HPDE6-E6E7 (cell line): Measurements from ENCODE around the gene FCAMR.
A peak's percentile ranks its signal among the peaks of the same experiment; 100 is the strongest.

ENCODE experiments used
- DNase-seq: peaks from one replicate; pipeline ENCODE4 v3.0.0; 2011; ENCODE audit warnings: missing footprints; ENCODE audit errors: extremely low spot score

Gene FCAMR

DNA sequence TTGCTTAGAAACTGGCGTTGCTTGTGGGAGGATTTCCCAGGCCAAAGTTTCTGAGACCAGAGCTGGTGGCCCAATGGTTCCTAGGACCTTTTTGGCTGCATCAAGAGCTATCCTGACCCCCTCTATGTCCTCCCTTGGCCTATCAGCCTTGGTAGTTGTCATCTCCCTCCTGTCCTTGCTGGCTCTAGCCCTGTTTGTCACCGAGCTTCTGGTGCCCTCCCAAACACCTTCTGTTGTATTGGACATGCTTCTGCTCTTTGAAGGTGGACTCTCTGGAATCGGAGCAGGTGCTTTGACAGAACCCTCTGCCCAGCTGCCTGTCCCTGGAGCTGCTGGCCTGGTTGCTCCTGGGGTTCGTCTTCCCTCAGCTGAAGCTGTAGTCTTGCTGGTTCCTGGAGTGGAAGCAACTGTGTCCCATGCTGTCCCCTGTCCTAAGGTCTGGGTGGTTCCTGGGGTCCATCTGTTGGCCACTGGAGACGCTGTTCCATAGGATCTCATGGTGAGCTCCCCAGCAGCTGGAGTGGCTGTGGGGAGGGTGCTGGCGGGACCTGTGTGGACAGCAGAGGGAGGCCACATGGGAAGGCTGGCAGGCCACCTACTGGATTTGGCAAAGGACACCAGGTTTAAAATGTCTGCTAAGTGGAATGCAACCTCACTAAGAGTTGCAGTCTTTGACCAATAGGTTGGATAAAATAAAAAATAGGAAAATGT is 9.4 kb downstream of the FCAMR start:
- no peak for DNase-seq

DNA sequence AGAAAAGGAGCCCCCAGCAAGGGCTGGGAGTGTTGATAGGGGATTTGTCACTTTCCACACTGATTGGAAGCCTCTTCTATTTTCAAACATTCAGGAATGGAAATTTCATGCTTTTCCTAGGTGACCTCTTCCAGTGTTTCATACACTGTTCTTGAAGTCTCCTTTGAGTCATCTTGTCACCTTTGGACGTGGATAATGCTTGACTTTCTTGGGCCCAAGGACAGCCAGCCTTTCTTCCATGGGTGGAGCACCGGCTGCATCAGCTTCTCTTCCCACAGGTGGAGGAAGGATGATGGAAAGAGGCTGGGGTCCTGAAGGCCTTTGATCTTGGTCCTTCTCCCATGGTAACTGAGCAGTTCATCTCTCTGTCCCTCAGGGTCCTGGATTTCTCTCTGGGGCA is 12.1 kb downstream of the FCAMR start:
- DNase-seq, result no peak

DNA sequence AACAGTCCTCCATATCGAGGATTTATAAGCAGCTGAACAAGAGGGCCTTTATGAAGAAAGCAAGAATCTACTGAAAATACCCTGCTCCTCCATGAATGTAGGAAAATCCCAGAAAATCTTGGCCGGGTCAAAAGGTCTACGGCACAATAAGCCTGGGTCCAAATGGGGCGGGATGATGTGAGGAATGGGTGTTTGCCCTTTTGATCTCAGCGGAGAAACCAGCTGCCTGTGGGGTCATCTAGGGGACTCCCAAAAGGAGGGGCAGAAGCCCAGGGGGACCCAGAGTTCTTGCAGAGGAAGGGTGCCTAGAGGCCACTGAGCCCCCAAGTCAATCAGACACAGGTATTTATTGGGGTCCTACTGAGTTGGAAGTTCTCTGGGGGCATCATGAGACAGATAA is 12.6 kb downstream of the FCAMR start:
- DNase-seq, result no peak

DNA sequence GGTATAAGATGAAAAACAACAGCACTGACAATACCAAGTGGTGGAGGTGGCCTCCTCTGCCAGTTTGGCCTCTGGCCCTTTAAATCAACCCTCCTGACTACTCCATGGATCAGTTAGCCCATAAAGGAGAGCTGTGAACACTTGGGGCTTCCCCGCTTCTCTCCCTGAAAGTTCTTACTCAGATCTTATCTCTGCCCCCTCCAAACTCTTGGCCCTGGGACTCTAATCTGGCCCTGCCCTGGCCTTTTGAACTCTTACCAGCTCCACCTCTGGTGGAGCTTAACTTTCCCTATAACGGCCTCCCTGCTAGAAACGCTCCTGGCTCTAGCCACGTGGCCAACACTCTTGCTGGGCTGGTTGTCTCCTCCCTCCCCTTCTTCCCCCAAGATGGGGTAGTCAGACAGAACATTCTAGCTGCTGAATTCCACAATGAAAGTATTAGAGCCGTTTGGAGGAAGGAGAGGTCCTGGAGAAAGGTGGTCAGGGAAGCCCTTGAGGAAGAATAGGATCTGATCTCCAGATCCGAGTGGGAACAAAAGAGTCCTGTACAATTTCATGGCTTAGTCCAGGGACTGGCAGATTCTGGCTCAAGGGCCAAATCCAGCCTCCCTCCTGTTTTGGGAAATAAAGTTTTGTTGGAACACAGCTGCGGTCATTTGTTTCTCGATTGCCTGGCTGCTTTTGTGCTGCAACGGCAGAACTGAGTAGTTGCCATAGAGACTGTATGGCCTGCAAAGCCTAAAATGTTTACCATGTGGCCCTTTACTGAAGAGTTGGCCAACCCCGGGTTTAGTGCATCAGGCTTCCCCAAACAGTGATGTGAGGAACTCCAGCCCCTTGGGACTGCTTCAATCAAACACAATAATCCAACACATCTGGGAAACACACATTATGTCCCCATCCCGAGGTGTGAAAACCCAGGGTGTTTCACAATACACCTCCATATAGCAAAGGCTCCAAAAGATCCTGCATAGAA is 14.5 kb downstream of the FCAMR start:
- no peak for DNase-seq

DNA sequence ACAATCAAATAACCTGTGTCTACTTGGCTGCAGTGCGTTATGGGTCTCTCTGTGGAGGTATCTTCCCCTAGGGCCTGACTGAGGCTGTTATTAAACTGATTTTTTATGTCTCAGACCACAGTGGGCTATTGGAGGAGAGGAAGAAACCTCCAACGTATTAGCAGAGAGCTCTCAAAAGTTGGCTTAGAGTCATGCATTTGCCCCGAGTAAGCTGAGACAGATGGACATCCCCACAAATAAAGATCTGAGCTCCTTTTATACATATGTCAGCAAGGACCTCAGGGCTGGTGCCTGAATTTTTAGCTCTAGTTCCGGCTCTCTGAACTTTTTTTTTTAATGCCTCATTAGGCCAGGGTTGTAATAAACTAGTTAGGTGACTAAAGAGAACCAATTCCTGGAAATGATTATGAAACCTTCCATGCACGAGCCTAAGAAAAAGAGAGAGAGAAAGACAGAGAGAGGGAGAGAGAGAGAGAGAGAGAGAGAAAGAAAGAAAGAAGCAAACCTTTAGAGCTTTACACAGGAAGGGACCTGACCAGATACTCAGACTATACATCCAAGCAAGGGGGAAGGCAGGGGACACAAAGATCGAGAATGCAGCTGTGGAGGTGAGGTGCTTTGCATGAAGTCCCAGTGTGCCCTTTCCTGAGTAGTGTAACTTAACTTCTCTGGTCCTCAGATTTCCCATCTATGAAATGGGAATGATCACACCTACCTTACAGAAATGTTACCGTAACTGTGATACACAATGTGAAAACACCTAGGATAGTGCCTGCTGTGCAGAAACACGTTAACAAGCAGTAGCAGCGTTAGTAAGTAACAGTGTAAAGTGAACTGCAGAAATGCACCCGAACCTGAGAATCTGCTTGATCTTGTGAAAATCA is 15.6 kb downstream of the FCAMR start:
- DNase-seq, result no peak

DNA sequence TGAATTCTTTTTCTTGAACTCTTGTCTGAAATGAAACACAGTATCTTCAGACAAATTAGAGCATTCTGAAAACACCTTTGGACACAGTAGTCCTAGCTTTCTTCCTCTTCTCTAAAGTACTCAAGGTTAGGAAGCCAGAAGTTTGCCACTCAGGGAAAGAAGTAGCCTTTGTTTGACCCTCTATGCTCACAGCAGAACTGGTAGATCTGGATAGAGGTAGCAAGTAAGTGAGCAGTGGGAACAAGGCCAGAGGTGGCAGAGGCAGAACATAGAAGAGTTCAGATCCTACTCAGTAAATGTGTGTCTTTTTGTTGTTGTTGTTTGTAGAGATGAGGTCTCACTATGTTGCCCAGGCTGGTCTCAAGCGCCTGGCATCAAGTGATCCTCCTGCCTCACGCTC is 16.6 kb downstream of the FCAMR start:
- DNase-seq, result no peak

DNA sequence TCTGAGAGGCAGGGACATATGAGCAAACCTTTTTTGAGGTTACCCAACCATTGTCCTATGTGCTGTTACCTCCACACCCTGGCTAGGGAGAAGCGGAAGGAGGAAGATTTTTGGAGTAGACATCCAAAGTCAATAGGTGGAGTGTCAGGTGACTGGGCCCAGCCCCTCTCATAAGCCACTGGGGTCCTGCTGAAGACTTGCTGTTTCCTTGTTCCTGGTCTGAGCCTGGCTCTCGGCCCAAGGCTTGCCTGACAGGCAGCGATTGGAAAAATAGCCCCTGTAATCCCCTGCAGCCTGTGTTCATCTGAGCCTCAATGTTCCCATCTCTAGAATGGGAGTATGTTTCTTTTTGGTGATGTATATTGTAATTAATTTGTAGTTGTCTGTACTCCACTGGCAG is 17.1 kb downstream of the FCAMR start:
- no peak for DNase-seq

DNA sequence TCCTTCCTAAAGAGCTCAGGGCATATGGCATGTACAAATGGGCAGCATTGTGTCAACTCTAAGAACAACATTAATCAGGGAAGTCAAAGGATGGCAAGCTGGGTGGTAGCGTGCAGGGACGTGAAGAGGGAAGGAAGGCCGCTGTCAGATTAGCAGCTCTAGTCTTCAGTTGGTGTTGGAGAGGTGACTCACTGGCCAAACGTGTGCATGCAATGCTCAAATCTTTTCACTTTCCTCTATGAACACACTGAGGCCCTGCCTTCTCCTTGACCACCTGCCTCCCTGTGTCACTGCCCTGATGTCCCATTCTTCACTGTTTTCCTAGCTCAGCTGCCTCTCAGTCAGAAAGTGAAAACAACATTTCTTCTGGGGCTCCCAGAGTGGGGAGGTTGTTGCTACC is 18.1 kb downstream of the FCAMR start:
- DNase-seq, result peak; percentile 62

DNA sequence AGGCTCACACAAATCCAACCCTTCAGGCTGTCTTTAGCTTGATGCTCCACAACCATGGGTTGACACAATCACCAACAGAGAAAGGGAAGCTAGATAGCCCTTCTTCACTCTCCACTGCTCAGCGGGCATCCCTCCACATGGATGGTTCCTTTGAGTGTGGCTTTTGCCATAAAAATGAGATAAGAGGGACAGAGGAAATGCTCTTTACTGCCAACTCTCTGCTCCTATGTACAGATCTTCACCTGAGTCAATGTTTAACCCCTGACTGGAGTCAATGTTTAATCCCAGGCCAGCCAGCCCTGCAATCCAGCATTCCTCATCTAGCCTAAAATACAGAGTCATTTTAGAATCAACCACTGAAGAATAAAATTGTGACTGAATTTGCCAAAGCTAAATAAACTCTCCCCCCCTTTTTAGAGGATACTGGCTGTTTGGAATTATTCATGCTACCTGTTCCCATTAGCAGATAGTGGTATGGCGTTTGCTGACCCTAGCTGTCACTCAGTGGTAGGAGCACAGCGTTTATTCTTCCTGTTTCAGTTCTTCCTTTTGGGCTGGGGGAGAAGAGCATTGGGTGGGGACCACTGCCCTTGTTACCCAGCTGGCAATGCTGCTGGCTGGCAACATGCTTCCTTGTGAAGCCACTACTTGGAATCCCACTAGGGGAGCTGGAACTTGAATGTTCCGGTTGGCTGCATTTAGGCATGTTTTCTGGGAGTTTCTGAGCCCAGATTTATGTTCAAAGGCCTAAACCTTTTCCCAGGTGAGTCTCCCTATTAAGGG is 18.8 kb downstream of the FCAMR start:
- no peak for DNase-seq

DNA sequence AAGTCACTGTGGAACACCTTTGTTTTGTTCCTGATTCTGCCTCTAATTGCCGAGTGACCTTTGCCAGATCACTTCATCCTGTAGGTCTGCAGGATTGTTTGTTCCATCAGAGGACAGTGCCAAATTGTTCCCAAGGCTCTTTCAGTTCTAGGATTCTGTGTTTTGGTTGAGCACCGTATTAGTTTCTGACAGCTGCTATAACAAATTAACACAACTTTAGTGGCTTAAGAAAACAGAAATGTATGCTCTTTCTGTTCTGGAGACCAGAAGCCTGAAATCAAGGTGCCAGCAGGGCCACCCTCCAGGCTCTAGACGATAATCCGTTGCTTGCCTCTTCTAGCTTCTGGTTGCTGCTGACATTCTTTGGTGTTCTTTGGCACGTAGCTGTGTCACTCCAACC is 20.6 kb downstream of the FCAMR start:
- DNase-seq, result no peak

DNA sequence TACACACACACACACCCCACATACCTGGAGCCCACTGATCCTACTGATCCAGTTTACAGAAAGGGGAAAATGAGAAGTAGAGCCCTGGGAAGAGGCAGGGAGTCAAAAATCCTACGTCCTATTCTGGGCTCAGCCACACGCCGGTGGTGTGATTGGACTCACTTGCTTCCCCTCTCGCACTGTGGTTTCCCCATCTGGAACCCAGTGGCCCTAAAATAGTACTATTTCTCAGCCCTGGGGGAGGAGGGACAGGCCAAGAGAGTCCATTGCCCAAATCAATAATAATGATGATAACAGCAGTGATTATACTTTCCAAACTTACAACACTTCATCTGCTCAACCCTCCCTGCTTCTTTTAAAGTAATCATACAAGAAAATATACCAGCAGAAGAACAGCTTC is 21.1 kb downstream of the FCAMR start:
- DNase-seq, result no peak

DNA sequence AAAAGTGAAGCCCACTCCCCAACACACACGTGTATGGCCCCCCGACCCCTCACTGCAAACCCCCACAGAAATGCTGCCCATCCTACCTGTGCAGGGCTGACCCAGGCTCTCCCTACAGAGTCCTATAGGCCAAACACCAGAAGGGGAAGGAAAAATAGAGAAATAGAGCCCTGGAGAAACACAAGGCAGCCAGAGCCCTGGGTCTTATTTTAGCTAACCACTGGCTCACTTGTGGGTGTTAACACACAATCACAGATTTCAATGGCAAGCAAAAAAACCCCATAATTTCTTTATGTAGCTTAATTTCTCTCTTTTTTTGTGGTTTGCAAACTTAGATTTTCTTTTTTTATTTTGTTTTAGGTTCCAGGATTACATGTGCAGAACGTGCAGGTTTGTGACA is 23.0 kb downstream of the FCAMR start:
- no peak for DNase-seq

DNA sequence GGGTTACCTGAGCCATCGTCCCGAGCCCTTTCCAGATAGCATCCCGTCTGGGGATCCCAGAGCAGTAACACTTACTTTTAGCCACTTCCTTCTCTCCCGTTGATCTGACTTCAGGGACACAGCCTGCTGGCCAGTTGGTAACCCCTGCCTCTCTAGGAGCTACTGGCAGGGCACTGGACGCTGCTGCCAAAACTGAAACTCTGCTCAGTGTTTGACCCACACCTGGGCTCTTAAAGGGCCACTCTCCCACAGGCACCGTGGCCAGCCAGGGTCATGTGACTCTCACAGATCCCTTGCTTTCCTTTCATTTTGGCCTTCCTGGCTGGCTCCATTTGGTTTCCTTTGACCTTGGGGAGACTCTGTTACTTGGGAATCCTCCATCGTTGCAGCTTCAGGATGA is 24.0 kb downstream of the FCAMR start, which contains the start of gene PIGR:
TSS of gene PIGR (minus strand) at position 206 of the 400 bp plus-strand sequence. CDS start 5,935 bp downstream, outside the sequence.
- DNase-seq, result no peak

DNA sequence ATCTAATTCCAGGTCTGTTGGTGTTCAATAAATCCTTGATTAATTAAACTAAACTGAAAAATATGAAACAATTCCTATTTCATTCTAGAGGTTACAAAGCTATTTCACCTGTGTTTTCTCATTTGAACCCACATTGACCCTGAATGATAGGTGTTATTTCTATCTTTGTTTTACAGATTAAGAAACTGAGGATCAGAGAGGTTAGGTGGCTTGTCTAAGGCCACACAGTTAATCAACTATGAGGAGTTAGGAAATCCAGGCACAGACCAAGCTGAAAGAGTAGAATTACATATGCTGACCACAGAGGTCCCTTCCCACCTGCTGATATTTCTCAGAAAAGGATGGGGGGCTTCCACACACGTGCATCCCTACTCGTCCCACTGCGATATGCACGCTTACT is 24.5 kb downstream of the FCAMR start:
- DNase-seq, result no peak

DNA sequence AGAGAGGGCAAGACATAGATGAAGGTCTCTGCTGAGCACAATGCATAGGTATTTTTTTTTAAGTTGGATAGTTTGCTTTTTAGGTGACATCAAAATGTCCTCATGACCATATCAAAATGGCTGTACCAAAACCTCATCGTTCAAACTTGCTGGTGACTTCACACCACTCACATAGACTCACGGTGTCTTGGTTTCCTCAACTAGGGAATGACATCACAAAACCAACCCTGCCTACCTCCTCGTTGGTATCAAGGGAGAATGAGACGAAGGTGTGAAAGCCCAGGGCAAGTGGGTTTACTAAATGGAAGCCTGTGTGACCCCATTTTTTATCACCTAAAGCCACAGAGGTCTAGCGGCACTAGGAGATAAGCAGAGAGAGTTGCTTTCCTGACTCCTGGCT is 25.6 kb downstream of the FCAMR start:
- no peak for DNase-seq

DNA sequence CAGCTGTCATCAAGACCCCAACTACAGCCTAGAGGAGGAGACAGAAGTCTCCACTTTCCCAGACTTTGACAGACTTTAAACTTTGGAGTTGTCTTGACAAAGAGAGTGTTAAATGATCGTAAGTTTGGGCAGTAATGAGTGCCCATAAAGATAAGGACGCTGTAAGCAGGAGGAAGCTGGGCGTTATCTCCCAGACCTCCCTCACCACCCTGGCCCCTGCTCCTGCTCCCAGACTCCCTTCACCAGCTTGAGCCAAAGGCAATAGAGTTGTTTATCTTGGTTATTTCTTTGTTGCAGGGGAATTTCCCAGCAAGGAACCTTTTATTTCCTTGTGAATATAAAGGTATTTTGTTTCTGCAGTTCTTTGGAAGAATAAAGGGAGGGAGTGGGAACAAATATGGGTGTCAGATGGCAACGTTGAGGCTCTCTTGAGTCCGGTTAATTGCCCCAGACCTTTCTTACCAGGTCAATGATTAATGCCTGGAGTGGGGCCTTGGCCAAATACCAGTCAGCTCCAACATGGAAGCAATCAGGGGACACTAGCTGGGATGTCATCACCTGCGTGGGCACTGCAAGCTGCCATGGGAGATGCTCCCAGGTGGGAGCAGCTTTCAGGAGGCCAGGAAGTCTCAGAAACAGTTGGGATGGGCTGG is 28.4 kb downstream of the FCAMR start:
- DNase-seq, result no peak

DNA sequence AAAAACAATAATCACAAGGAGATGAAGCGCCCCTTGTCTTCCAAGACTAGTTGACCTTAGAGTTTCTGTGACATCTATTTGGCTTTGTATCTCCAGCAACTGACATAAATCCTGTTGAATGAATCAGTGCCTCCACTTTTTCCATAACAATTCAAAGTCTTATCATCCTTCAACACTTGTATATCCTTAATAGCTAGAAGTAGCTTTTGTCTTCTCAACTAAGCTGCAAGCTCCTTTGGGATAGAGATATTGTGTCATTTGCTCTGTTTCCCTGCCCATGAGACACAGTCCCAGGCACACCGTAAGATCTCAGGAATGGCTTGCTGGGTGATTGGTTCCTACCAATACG is 29.7 kb downstream of the FCAMR start:
- DNase-seq, result no peak

DNA sequence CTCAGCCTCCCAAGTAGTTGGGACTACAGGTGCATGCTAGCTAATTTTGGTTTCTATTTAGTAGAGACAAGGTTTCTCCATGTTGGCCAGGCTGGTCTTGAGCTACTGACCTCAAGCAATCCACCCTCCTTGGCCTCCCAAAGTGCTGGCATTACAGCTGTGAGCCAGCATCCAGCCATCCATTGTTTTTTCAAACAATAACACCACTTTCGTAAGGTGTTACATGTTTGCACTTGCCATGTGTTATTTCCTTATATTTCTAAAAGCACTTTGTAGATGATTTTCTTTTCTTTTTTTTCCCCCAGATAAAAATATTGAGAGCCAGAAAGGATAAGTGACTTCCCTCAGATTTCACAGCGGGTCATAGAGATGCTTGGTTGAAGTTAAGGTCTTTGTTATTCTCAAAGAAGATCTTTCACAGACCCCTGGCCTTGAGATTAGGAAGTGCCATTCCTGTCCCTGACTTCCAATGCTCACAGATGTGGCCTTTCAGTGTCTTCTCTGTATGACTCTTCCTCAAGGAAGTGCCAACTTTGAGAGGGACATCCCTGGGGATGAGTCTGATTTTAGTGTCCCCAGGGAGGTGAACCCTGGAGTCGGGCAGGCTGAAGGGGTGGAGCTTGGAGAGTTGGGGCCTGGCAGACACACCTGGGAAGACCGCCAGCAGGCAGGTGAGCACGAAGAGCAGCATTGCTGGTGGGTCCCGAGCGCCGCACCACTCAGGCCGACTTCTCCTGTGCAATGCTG is 30.2 kb downstream of the FCAMR start:
- DNase-seq, result no peak

DNA sequence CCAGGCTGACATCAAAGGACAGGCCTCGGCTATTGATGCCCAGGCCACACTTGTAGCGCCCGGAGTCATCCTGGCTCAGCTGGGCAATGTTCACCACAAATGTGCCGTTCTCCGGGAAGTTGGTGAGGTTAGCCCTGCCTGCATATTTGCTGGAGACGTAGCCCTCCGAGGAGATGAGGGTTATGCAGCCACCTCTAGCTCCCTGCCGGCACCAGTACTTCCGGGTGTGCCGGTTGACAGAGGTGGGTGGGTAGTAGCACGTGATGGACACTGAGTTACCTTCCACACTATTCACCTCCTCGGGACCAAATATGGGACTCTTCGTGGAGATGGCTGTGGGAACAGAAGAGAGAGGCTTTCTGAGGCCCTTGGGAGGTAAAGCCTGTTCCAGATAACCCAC is 31.1 kb downstream of the FCAMR start:
- no peak for DNase-seq

DNA sequence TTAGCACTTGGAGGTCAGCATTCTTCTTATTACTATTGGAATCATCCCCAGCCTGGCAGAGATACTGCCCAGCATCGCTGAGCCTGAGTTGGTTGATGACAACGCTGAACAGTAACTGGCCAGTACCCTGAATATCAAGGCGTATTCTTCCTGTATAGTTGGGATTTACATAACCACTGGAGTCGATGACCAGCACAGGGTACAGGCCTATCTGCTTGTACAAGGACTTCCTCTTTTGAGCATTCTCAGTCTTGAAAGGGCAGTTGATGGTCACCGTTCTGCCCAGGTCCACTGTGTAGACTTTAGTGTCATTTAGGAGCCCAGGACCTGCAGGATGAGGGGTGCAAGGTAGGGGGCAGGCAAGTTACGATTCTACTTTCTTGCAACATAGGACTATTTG is 32.8 kb downstream of the FCAMR start:
- DNase-seq, result no peak
